ENCODE results near the gene CAD.

- TF ChIP-seq CTCF (IDR thresholded peaks at IDR 0.05) (no peak), POLR2AphosphoS5 (IDR thresholded peaks at IDR 0.05; ENCODE audit: insufficient read depth in 1 of 2, low read depth in 1 of 2) (no peak)
These were observed 33.1 kb upstream of the CAD start for GRCh38 chr2:27184115-27184514.
